ENCODE data around the gene TTLL12. TPM values are rescaled to one million over a fixed set of nuclear protein-coding genes. Genes with fewer than 3 reads are reported as not detected.

TTLL12 gene
- total RNA-seq, 1 experiment from 2014 or later: 100 TPM

DNA sequence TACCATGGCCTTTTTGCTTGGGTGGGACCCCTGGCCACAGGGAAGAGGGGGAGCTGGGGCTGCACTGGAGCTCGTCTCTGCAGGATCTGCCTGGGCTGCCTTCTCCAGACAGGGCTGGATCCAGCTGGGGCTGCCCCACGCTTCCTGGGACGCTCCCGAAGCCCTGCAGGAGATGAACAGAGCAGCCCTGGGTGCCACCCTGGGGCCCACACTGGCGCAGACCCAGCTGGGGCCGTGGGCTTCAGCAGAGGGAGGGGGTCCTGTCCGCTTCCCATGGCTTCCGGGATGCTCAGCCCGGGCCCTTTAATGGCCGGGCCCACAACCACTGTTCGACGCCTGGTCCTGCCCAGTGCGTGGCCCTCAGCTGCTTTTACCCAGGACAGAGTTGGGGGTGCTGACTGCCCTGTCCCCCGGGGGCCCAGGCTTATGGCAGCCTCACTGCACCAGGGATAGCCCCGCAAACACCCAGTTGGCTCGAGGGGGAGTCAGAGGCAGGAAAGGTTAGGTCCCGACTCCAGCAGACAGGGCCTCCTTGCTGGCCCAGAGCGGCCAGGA is 23.6 kb downstream of the TTLL12 start:
- RAD21 ChIA-PET (ENCODE audit: low non-redundant PET in 1 of 2, low total read pairs in 2 of 2, uncharacterized antibody in 2 of 2, unreplicated experiment in 2 of 2): no interaction called here
- POLR2A ChIA-PET: no interaction called here
- no peaks in the 10 kb centered on the region for H4K20me1 ChIP-seq (ENCODE audit: insufficient read depth)
- CTCF ChIA-PET: no interaction called here
- H3K9ac ChIP-seq (ENCODE audit: low read length): no peak overlapping the region
- peaks cover 2 to 8% of the 10 kb centered on the region in 2 experiments; a peak in 2 of 4 replicates for H3K36me3 ChIP-seq (ENCODE audit: control insufficient read depth in 1 of 2, insufficient read depth in 2 of 2, low read length in 2 of 2)
- no peaks in the 10 kb centered on the region for H3K27me3 ChIP-seq (ENCODE audit: insufficient read depth, low read length)
- ATAC-seq: no peak
- H3K9me3 ChIP-seq (ENCODE audit: control insufficient read depth in 1 of 2, insufficient read depth in 1 of 2, low read depth in 1 of 2, low read length in 2 of 2): no peaks in the 10 kb centered on the region
- intact Hi-C loops (cut with micrococcal nuclease): no loop called here
- no peak overlapping the region for H3K4me3 ChIP-seq (replicated peaks in 1 of 2; ENCODE audit: low read depth in 1 of 2, low read length in 2 of 2)
- no peak overlapping the region for H2AFZ ChIP-seq (ENCODE audit: low read depth, low read length, poor library complexity, severe bottlenecking)
- no TSS peak for BruUV-seq (replicated peaks)
- no peak overlapping the region for H3K27ac ChIP-seq (ENCODE audit: low read depth, low read length)
- TF ChIP-seq MAX (IDR thresholded peaks at IDR 0.05): no peak
- TF ChIP-seq POLR2AphosphoS5 (IDR thresholded peaks at IDR 0.05; ENCODE audit: low read depth, low read length): peak; percentile 35; the same call in 1 of the 2 replicates
- TF ChIP-seq ZFX (IDR thresholded peaks at IDR 0.05): no peak
- no peaks in the 10 kb centered on the region for H3K9me2 ChIP-seq (ENCODE audit: insufficient read depth)
- no peaks in the 10 kb centered on the region for H3K4me1 ChIP-seq (ENCODE audit: control insufficient read depth in 1 of 2, insufficient read depth in 2 of 2, low read length in 2 of 2)
- H3K79me2 ChIP-seq (ENCODE audit: insufficient read depth, low read length): peaks cover 2% of the 10 kb centered on the region; the same call in 1 of the 2 replicates
- no peak for DNase-seq (ENCODE audit: low read depth, low spot score)
- H3K4me2 ChIP-seq (ENCODE audit: low read length): no peak overlapping the region

DNA sequence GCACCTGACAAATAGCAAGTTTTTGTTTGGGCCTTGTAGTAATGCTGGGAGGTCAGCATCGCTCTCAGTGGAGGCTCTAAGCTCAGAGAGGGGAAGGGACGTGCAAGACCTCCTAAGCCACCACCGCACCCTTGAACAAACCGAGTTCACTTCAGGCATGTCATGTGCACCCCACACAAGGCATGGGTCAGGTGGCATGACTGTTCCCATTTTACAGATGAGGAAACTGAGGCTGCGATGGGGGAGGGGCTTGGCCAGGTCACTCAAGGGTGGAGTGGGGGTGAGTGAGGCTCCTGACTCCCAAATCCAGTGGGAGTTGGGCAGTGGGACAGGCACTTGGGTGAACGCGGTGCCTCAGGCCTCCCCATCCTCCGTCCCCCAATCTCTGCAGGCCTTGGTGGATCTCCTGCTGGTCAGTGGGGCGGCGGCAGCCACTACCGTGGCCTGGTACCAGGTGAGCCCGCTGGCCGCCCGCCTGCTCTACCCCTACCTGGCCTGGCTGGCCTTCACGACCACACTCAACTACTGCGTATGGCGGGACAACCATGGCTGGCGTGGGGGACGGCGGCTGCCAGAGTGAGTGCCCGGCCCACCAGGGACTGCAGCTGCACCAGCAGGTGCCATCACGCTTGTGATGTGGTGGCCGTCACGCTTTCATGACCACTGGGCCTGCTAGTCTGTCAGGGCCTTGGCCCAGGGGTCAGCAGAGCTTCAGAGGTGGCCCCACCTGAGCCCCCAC is 24.4 kb downstream of the TTLL12 start:
- Histone ChIP-seq H3K27me3 (ENCODE audit: insufficient read depth, low read length) (no peaks in the 10 kb centered on the region), H4K20me1 (ENCODE audit: insufficient read depth) (no peaks in the 10 kb centered on the region), H3K36me3 (ENCODE audit: control insufficient read depth in 1 of 2, insufficient read depth in 2 of 2, low read length in 2 of 2) (peaks cover 2 to 8% of the 10 kb centered on the region in 2 experiments; a peak in 2 of 4 replicates), H3K27ac (ENCODE audit: low read depth, low read length) (no peak overlapping the region), H3K4me1 (ENCODE audit: control insufficient read depth in 1 of 2, insufficient read depth in 2 of 2, low read length in 2 of 2) (no peaks in the 10 kb centered on the region), H2AFZ (ENCODE audit: low read depth, low read length, poor library complexity, severe bottlenecking) (no peak overlapping the region), H3K9ac (ENCODE audit: low read length) (no peak overlapping the region), H3K9me2 (ENCODE audit: insufficient read depth) (no peaks in the 10 kb centered on the region), H3K4me2 (ENCODE audit: low read length) (no peak overlapping the region), H3K9me3 (ENCODE audit: control insufficient read depth in 1 of 2, insufficient read depth in 1 of 2, low read depth in 1 of 2, low read length in 2 of 2) (no peaks in the 10 kb centered on the region), H3K4me3 (replicated peaks in 1 of 2; ENCODE audit: low read depth in 1 of 2, low read length in 2 of 2) (no peak overlapping the region), H3K79me2 (ENCODE audit: insufficient read depth, low read length) (peaks cover 9% of the 10 kb centered on the region)
- no TSS peak for BruUV-seq (replicated peaks)
- ATAC-seq: no peak
- POLR2A ChIA-PET: no interaction called here
- RAD21 ChIA-PET (ENCODE audit: low non-redundant PET in 1 of 2, low total read pairs in 2 of 2, uncharacterized antibody in 2 of 2, unreplicated experiment in 2 of 2): no interaction called here
- CTCF ChIA-PET: no interaction called here
- intact Hi-C loops (cut with micrococcal nuclease): no loop called here
- DNase-seq (ENCODE audit: low read depth, low spot score): no peak
- TF ChIP-seq SIN3A (IDR thresholded peaks at IDR 0.05; ENCODE audit: low read depth) (no peak), SP1 (IDR thresholded peaks at IDR 0.05; ENCODE audit: low read depth) (no peak), ELF1 (IDR thresholded peaks at IDR 0.05; ENCODE audit: borderline replicate concordance, low read depth) (no peak), SRF (IDR thresholded peaks at IDR 0.05; ENCODE audit: low read depth) (no peak), TCF7L2 (IDR thresholded peaks at IDR 0.05; ENCODE audit: borderline replicate concordance, extremely low read depth, insufficient read depth, insufficient read length) (no peak), EZH2phosphoT487 (IDR thresholded peaks at IDR 0.05; ENCODE audit: borderline replicate concordance) (no peak), CEBPB (IDR thresholded peaks at IDR 0.05; ENCODE audit: low read depth) (no peak), JUND (IDR thresholded peaks at IDR 0.05) (no peak), FOSL1 (IDR thresholded peaks at IDR 0.05; ENCODE audit: low read depth) (no peak), EGR1 (IDR thresholded peaks at IDR 0.05; ENCODE audit: low read depth) (no peak), POLR2A (IDR thresholded peaks at IDR 0.05; ENCODE audit: borderline replicate concordance, extremely low read depth, insufficient read depth, insufficient read length) (no peak), MAX (IDR thresholded peaks at IDR 0.05) (no peak), POLR2AphosphoS5 (IDR thresholded peaks at IDR 0.05; ENCODE audit: low read depth, low read length) (no peak)
- TF ChIP-seq, protein P1, sequence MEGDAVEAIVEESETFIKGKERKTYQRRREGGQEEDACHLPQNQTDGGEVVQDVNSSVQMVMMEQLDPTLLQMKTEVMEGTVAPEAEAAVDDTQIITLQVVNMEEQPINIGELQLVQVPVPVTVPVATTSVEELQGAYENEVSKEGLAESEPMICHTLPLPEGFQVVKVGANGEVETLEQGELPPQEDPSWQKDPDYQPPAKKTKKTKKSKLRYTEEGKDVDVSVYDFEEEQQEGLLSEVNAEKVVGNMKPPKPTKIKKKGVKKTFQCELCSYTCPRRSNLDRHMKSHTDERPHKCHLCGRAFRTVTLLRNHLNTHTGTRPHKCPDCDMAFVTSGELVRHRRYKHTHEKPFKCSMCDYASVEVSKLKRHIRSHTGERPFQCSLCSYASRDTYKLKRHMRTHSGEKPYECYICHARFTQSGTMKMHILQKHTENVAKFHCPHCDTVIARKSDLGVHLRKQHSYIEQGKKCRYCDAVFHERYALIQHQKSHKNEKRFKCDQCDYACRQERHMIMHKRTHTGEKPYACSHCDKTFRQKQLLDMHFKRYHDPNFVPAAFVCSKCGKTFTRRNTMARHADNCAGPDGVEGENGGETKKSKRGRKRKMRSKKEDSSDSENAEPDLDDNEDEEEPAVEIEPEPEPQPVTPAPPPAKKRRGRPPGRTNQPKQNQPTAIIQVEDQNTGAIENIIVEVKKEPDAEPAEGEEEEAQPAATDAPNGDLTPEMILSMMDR (IDR thresholded peaks at IDR 0.05 in 2 of 3, conservative IDR thresholded peaks at IDR 0.05 in 1 of 3; ENCODE audit: borderline replicate concordance in 1 of 3, insufficient read depth in 1 of 3, low read depth in 2 of 3, low read length in 2 of 3): no peak
- TF ChIP-seq, protein P2, sequence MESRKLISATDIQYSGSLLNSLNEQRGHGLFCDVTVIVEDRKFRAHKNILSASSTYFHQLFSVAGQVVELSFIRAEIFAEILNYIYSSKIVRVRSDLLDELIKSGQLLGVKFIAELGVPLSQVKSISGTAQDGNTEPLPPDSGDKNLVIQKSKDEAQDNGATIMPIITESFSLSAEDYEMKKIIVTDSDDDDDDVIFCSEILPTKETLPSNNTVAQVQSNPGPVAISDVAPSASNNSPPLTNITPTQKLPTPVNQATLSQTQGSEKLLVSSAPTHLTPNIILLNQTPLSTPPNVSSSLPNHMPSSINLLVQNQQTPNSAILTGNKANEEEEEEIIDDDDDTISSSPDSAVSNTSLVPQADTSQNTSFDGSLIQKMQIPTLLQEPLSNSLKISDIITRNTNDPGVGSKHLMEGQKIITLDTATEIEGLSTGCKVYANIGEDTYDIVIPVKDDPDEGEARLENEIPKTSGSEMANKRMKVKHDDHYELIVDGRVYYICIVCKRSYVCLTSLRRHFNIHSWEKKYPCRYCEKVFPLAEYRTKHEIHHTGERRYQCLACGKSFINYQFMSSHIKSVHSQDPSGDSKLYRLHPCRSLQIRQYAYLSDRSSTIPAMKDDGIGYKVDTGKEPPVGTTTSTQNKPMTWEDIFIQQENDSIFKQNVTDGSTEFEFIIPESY (IDR thresholded peaks at IDR 0.05; ENCODE audit: extremely low read depth, insufficient replicate concordance, low read length): no peak

Measured in HCT116 (cell line).